CD4-positive, alpha-beta T cell (primary cell): ENCODE data around the gene FAM151B. TPM values are rescaled to one million over a fixed set of nuclear protein-coding genes. Genes with fewer than 3 reads are reported as not detected.

Experiments used
- ATAC-seq: fragments of 200-7000 bp; cut with Tn5 transposase; one replicate; pipeline ENCODE4 v1.10.0; 2022; ENCODE audit warnings: mild to moderate bottlenecking; ENCODE audit not compliant: poor library complexity
- CTCF ChIA-PET: fragments of 350-600 bp; sonication (Branson Sonifier 250); formaldehyde crosslinking; loops from one replicate; lab custom pipeline; 2021; ENCODE audit warnings: antibody characterized with exemption, inconsistent platforms; lab: Charles Lee
- POLR2A ChIA-PET: fragments of 350-600 bp; sonication (Branson Sonifier 250); formaldehyde crosslinking; loops from one replicate; lab custom pipeline; 2021; ENCODE audit warnings: antibody characterized with exemption, inconsistent platforms; lab: Charles Lee
- DNase-seq, 14 experiments: peaks; one replicate each; pipeline ENCODE4 v3.0.0-alpha.2; 2013 to 2020; ENCODE audit warnings: mixed read lengths in 2 of 14
- H3K27ac ChIP-seq, 2 donors: one replicate each; pipeline versions ENCODE4 v1.5.1 to v1.7.0; 2013; ENCODE audit warnings: low read length in 2 of 2, low read depth in 1 of 2, mild to moderate bottlenecking in 1 of 2
- H3K27me3 ChIP-seq, 2 experiments: 1 replicate in 1 of 2; 2 replicates in 1 of 2; pipeline versions ENCODE4 v1.6.1 to v1.7.0; 2013; ENCODE audit warnings: low read length in 2 of 2, control low read depth in 1 of 2, mild to moderate bottlenecking in 1 of 2, moderate library complexity in 1 of 2; ENCODE audit not compliant: insufficient read depth in 2 of 2, control insufficient read depth in 1 of 2
- H3K36me3 ChIP-seq: one replicate; pipeline ENCODE4 v1.6.1; 2013; ENCODE audit warnings: low read length, control low read depth; ENCODE audit not compliant: insufficient read depth
- H3K4me1 ChIP-seq: one replicate; pipeline ENCODE4 v1.6.1; 2013; ENCODE audit warnings: low read length, control low read depth; ENCODE audit not compliant: insufficient read depth
- H3K4me3 ChIP-seq: one replicate; pipeline ENCODE4 v1.5.1; 2013; ENCODE audit warnings: mild to moderate bottlenecking, low read length, moderate library complexity
- H3K9me3 ChIP-seq, 2 experiments: 1 replicate in 1 of 2; 2 replicates in 1 of 2; pipeline versions ENCODE4 v1.6.1 to v1.7.0; 2013; ENCODE audit warnings: low read length in 2 of 2, mild to moderate bottlenecking in 2 of 2, control low read depth in 1 of 2, moderate library complexity in 1 of 2; ENCODE audit not compliant: control insufficient read depth in 1 of 2, insufficient read depth in 1 of 2
- H3K27ac Mint-ChIP-seq: one replicate; pipeline ENCODE4 v1.8.0; 2020; ENCODE audit warnings: mixed read lengths
- H3K27me3 Mint-ChIP-seq: one replicate; pipeline ENCODE4 v1.8.0; 2021; ENCODE audit warnings: mixed read lengths
- H3K36me3 Mint-ChIP-seq: one replicate; pipeline ENCODE4 v1.8.0; 2021; ENCODE audit warnings: low read depth, mixed read lengths
- H3K4me1 Mint-ChIP-seq: one replicate; pipeline ENCODE4 v1.8.0; 2021; ENCODE audit warnings: low read depth, mixed read lengths
- H3K4me3 Mint-ChIP-seq: one replicate; pipeline ENCODE4 v1.8.0; 2020; ENCODE audit warnings: mild to moderate bottlenecking, mixed read lengths
- H3K9me3 Mint-ChIP-seq: one replicate; pipeline ENCODE4 v1.8.0; 2020; ENCODE audit warnings: mixed read lengths
- intact Hi-C, 2 experiments: fragments of 100-400 bp; cut with DNase I in 1 of 2; cut with micrococcal nuclease in 1 of 2; formaldehyde crosslinking; loops; one replicate each; pipeline versions ENCODE4 v1.15.1 to v1.9.0; 2023 to 2025; cut with DNase I, micrococcal nuclease
- total RNA-seq, 174 experiments: library from RNA in 2 of 174; stranded (reverse) in 2 of 174; gene quantifications; one replicate each; pipeline ENCODE4 v1.2.3 and lab custom pipeline; 2021 to 2026
- TF ChIP-seq, protein P1 (sequence below): fragments of 200-600 bp; IDR thresholded peaks from one replicate; pipeline ENCODE4 v1.8.0; 2022; ENCODE audit warnings: antibody characterized with exemption, mild to moderate bottlenecking

Gene FAM151B
- total RNA-seq, 2 experiments from 2014 or later = 0.33 to 0.61 TPM

DNA sequence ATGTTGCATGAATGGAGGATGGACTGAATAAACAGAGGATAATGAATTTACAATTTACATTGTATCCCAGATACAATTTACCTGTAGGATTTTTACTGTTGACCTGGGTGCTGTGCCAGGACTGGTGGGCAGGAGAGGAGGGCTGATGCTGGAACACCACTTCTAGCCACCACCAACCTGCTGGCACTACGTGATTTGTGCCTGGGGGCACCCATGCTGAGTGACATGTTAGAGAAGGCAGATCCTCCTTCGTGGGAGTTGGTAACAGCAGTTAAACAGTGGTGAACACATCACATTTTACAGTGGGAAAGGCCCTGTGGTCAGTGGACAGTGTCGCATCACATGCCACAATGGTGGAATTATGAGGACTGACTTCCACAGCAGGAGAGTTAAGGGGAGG, 85.2 kb downstream of the FAM151B start:
- no peak overlapping the region for H3K4me3 ChIP-seq
- H3K27ac Mint-ChIP-seq = no peak overlapping the region
- H3K27me3 Mint-ChIP-seq = peaks cover 77% of the 10 kb centered on the region
- peaks cover 35 to 55% of the 10 kb centered on the region in 2 experiments for H3K27me3 ChIP-seq
- TF ChIP-seq, protein P1, sequence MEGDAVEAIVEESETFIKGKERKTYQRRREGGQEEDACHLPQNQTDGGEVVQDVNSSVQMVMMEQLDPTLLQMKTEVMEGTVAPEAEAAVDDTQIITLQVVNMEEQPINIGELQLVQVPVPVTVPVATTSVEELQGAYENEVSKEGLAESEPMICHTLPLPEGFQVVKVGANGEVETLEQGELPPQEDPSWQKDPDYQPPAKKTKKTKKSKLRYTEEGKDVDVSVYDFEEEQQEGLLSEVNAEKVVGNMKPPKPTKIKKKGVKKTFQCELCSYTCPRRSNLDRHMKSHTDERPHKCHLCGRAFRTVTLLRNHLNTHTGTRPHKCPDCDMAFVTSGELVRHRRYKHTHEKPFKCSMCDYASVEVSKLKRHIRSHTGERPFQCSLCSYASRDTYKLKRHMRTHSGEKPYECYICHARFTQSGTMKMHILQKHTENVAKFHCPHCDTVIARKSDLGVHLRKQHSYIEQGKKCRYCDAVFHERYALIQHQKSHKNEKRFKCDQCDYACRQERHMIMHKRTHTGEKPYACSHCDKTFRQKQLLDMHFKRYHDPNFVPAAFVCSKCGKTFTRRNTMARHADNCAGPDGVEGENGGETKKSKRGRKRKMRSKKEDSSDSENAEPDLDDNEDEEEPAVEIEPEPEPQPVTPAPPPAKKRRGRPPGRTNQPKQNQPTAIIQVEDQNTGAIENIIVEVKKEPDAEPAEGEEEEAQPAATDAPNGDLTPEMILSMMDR = no peak
- ATAC-seq (no peak), DNase-seq (no peak)
- intact Hi-C loops = no loop called here
- POLR2A ChIA-PET = no interaction called here
- peaks cover 0 to 5% of the 10 kb centered on the region in 2 experiments for H3K9me3 ChIP-seq
- H3K27ac ChIP-seq = no peak overlapping the region
- H3K4me3 Mint-ChIP-seq = no peak overlapping the region
- H3K4me1 Mint-ChIP-seq = no peaks in the 10 kb centered on the region
- CTCF ChIA-PET = no interaction called here
- no peaks in the 10 kb centered on the region for H3K36me3 ChIP-seq
- no peaks in the 10 kb centered on the region for H3K9me3 Mint-ChIP-seq
- no peaks in the 10 kb centered on the region for H3K36me3 Mint-ChIP-seq
- peaks cover 13% of the 10 kb centered on the region for H3K4me1 ChIP-seq

DNA sequence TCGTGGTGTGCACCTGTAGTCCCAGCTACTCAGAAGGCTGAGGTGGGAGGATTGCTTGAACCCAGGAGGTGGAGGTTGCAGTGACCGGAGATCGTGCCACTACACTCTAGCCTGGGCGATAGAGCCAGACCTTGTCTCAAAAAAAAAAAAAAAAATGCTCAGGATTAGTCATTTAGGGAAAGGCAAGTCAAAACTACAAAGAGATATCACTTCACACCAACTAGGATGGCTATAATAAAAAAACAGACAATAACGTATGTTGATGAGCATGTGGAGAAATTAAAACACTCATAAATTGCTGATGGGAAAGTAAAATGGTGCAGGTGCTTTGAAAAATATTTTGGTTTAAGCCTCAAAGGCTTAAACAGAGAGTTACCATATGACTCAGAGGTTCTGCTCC, 88.5 kb downstream of the FAM151B start:
- POLR2A ChIA-PET = no interaction called here
- DNase-seq = no peak
- CTCF ChIA-PET = no interaction called here
- Histone ChIP-seq H3K36me3 (no peaks in the 10 kb centered on the region), H3K27me3 (peaks cover 19 to 24% of the 10 kb centered on the region in 2 experiments), H3K4me1 (no peaks in the 10 kb centered on the region), H3K9me3 (no peaks in the 10 kb centered on the region), H3K27ac (no peak overlapping the region), H3K4me3 (no peak overlapping the region)
- ATAC-seq = no peak
- TF ChIP-seq, protein P1 = no peak
- H3K36me3 Mint-ChIP-seq = no peaks in the 10 kb centered on the region
- intact Hi-C loops = no loop called here
- no peak overlapping the region for H3K27ac Mint-ChIP-seq
- H3K9me3 Mint-ChIP-seq = no peaks in the 10 kb centered on the region
- H3K4me3 Mint-ChIP-seq = no peak overlapping the region
- H3K27me3 Mint-ChIP-seq = peaks cover 58% of the 10 kb centered on the region
- no peaks in the 10 kb centered on the region for H3K4me1 Mint-ChIP-seq

DNA sequence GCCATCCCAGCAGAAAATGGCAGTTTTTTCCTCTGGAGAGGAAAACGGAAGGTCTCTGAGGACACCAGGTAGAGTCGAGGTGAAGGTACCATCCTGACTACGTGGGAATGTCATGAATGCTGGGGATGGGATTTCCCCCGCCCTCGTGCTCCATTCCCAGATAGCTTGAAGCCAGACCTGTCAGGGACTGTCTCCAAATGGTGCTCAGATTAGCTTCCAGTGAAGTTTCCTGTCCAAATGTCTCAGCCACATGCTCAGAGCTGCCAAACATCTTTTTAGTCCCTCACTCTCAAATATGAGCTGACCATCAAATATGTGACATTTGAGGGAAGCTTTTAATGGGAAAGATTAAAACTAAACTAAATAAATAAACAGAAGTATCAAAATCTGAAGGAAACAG, 89.8 kb downstream of the FAM151B start:
- Mint-ChIP-seq H3K4me1 (no peaks in the 10 kb centered on the region), H3K9me3 (no peaks in the 10 kb centered on the region), H3K27me3 (peaks cover 48% of the 10 kb centered on the region), H3K36me3 (no peaks in the 10 kb centered on the region), H3K27ac (no peak overlapping the region), H3K4me3 (no peak overlapping the region)
- Histone ChIP-seq H3K4me3 (no peak overlapping the region), H3K4me1 (no peaks in the 10 kb centered on the region), H3K36me3 (no peaks in the 10 kb centered on the region), H3K27ac (no peak overlapping the region), H3K27me3 (peaks cover 10 to 13% of the 10 kb centered on the region in 2 experiments), H3K9me3 (no peaks in the 10 kb centered on the region)
- ChIA-PET POLR2A (no interaction called here), CTCF (no interaction called here)
- no peak for ATAC-seq
- TF ChIP-seq, protein P1 = no peak
- no peak for DNase-seq
- intact Hi-C loops = no loop called here
